A204.1 (cell line): ENCODE results near the gene MAP1LC3B2.
"Not testable (repeated sequence)": the region's sequence is repeated elsewhere in the genome, so short reads cannot be mapped to it uniquely, and the experiment has no call there.

ENCODE experiments used
- FAIRE-seq: peaks from 2 replicates; lab custom pipeline; 2012; peaks lifted over from hg19 to GRCh38; lab: Jason Lieb, UNC

The MAP1LC3B2 gene

GRCh38 chr12:116561181-116561821 is 2.1 kb downstream of the MAP1LC3B2 start:
- FAIRE-seq: no peak

GRCh38 chr12:116562090-116562489 is 2.9 kb downstream of the MAP1LC3B2 start:
- no peak for FAIRE-seq

DNA sequence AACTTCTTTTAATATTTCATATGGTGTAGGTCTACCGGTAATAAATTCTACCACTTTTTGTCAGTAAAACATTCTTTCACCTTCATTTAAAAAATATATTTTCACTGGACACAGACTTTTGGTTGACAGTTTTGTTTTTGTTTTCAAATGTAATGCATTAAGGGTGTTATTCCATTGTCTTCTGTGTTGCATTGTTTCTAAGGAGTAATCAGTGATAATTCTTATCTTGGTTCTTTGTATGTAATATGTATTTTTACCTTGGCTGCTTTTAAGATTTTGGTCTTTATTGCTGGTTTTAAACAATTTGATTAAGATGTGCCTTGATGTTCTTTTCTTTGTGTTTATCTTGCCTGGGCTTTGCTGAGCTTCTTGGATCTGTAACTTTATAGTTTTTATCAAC is 4.1 kb downstream of the MAP1LC3B2 start:
- no peak for FAIRE-seq

DNA sequence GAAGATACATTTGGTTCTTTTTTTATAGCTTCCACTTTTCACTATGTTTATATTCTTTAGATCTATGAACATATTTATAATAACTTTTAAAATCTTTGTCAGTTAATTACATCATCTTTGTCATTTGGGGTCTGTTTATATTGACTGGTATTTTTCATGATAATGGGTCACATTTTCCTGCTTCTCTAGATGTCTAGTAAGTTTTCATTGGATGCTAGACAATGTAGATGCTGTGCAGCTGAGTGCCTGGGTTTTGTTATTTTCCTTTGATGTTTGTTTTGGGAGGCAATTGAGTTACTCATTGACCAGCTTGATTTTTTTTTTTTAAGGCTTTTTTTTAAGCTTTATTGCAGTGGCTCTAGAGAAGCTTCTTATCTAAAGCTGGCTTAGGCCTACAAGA is 4.9 kb downstream of the MAP1LC3B2 start:
- no peak for FAIRE-seq

DNA sequence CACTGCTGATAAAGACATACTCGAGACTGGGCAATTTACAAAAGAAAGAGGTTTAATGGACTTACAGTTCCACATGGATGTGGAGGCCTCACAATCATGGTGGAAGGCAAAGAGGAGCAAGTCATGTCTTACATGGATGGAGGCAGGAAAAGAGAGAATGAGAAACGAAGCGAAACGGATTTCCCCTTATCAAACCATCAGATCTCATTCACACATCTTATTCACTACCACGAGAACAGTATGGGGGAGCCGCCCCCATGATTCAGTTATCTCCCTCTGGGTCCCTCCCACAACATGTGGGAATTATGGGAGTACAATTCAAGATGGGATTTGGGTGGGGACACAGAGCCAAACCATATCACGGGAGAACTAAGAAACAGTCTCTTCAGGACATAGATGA is 6.0 kb downstream of the MAP1LC3B2 start:
- FAIRE-seq: not testable (repeated sequence)

DNA sequence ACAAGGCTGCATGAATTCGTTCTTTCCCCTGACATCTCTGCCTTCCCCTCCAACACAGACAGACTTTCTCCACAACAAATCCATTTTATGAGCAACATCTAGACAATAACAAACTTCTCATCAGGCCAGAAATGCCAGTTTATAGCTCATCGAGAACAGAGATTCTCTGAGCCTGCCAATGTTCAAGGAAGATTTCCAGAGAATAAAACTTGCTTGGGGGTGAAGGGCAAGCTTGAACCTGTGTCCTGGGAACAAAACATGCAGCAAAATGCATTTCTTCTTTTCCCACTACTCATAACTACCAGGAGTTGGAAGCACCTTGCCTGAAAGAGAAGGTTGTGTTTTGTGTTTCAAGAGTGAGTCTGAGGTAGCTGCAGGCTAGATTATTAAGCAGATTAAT is 6.8 kb downstream of the MAP1LC3B2 start:
- no peak for FAIRE-seq

GRCh38 chr12:116568203-116568602 is 9.0 kb downstream of the MAP1LC3B2 start:
- no peak for FAIRE-seq

DNA sequence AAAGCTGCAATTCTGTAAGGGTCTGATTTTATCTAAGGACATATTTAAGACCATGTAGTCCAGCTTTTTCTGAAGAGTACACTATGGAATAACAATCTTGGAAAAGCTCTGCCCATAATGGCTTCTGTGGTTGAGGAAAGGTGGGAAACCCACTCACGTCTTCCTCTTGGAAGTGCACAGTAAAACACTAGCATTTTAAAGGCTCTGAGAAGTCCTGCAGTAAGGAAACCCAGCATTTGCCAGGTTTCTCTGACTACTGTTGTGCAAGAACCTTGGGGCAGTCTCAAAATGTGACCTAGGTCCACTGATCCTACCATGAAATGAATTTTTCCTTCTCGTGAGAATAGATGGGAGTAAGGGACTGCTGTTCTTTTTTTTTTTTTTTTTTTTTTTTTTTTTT is 11.9 kb downstream of the MAP1LC3B2 start:
- no peak for FAIRE-seq

GRCh38 chr12:116573776-116574175 is 14.6 kb downstream of the MAP1LC3B2 start:
- FAIRE-seq: no peak

DNA sequence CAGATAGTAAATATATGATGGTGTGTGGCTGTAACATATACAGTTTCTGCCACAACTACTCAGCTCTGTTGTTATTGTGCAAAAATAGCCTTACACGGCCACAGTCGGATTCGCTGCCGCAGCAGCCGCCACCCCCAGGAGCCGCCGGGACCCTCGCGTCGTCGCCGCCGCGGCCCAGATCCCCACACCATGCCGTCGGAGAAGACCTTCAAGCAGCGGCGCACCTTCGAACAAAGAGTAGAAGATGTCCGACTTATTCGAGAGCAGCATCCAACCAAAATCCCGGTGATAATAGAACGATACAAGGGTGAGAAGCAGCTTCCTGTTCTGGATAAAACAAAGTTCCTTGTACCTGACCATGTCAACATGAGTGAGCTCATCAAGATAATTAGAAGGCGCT is 16.6 kb downstream of the MAP1LC3B2 start:
- not testable (repeated sequence) for FAIRE-seq

- no peak for FAIRE-seq
Observed at GRCh38 chr12:116577154-116577561, 18.0 kb downstream of the MAP1LC3B2 start.

- no peak for FAIRE-seq
Observed at GRCh38 chr12:116578051-116578450, 18.9 kb downstream of the MAP1LC3B2 start.

- FAIRE-seq: no peak
Observed at GRCh38 chr12:116582610-116583009, 23.4 kb downstream of the MAP1LC3B2 start.

GRCh38 chr12:116583129-116583694 is 24.0 kb downstream of the MAP1LC3B2 start:
- FAIRE-seq: no peak

DNA sequence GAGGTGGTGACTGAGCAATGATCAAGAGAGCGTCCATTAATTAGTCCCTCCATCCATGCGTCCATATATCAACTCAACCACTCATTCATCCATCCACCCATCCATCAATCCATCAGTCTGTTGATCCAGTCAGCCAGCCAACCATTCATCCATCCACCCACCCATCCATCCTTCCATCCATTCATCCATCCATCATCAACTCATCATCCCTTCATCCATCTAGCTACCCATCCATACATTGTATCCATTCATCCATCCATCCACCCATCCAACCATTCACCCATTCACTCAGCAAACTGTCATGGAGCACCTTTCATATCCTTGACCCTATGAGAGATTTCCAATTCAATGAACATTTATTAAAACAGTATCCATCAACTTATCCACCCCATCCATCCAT is 28.1 kb downstream of the MAP1LC3B2 start:
- no peak for FAIRE-seq

- no peak for FAIRE-seq
Observed at GRCh38 chr12:116588390-116589028, 29.3 kb downstream of the MAP1LC3B2 start.

- FAIRE-seq: no peak
Observed at GRCh38 chr12:116589581-116589980, 30.4 kb downstream of the MAP1LC3B2 start.

- FAIRE-seq: no peak
Observed at GRCh38 chr12:116590561-116590960, 31.4 kb downstream of the MAP1LC3B2 start.

DNA sequence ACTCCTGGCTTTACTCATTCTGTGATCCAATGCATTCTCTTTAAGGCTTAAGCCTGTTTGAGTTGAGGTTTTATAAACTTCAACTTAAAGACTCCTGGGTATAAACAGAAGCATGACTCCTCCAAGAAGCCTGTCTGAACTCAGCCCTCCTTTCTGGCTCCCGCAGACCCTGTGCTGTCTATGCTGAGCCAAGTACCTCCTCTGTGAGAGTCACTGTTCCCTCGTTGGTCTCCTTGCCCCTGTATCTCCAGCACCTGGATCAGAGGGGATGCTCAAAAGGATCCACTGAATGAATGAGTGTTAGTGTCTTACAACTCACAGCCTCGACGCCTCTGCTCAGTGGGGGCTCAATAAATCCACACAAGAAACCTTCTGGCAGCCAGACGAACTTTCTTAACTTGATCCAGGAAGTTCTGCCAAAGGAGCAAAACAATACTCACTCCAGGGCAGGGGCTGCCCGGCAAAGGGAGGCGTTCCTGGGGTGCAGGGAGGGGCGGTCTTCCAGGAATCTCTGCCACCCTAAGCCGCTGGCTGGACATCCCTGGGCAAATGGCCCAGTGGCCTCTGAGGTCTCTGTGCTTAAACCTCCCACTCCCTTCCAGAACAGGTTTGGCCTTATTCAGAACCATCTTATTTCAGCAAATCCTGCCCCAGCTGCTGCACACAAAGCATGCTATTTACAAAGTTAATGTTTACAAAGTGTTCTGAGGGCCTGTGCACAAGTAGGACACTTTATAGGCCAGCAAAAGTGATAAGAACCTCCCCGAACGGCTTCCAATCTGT is 32.9 kb downstream of the MAP1LC3B2 start:
- FAIRE-seq: no peak

- FAIRE-seq: no peak
Observed at GRCh38 chr12:116592731-116593130, 33.5 kb downstream of the MAP1LC3B2 start.

GRCh38 chr12:116594325-116595038 is 35.3 kb downstream of the MAP1LC3B2 start:
- FAIRE-seq: no peak

DNA sequence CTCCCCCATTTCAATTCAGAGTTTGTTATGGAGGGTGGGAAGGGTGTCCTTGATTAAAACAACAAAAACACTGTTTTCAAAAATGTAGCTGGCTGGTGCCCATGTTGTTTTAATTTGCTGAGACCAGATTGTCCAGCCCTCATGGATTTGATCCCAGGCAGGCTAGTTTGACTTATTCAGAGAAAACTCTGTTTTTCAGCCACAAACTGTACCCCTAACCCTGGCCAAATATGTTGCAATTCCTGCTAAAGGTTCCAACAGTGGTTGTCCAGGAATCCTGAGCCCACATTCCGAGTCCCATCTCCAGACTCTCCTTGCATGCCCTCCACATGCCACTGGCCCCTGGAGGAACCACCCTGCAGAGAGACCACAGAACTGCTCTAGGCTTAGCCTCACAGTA is 36.0 kb downstream of the MAP1LC3B2 start:
- no peak for FAIRE-seq
